B cell (primary cell): ENCODE data around the gene CATSPERD. TPM values are rescaled to one million over a fixed set of nuclear protein-coding genes. Genes with fewer than 3 reads are reported as not detected.

ENCODE experiments used
- ATAC-seq: fragments of 200-7000 bp; cut with Tn5 transposase; one replicate; pipeline ENCODE4 v1.10.0; 2021; ENCODE audit warnings: low read depth, mild to moderate bottlenecking, moderate number of reproducible peaks, moderate library complexity
- CTCF ChIA-PET: fragments of 350-600 bp; sonication (Branson Sonifier 250); formaldehyde crosslinking; loops from one replicate; lab custom pipeline; 2021; ENCODE audit warnings: antibody characterized with exemption, inconsistent platforms; lab: Charles Lee
- POLR2A ChIA-PET: fragments of 350-600 bp; sonication (Branson Sonifier 250); formaldehyde crosslinking; loops from one replicate; lab custom pipeline; 2021; ENCODE audit warnings: antibody characterized with exemption; lab: Charles Lee
- DNase-seq: peaks from one replicate; pipeline ENCODE4 v3.0.0; 2013
- H2AFZ ChIP-seq: 2 replicates; pipeline ENCODE4 v1.6.1; 2012; ENCODE audit warnings: mild to moderate bottlenecking, low read depth, low read length; ENCODE audit not compliant: insufficient read depth, poor library complexity, severe bottlenecking
- H3K27ac ChIP-seq, 2 donors: 1 replicate in 1 of 2; 2 replicates in 1 of 2; pipeline ENCODE4 v1.5.1; 2012 to 2013; ENCODE audit warnings: low read length in 2 of 2, mild to moderate bottlenecking in 2 of 2, moderate library complexity in 1 of 2
- H3K27me3 ChIP-seq, 4 experiments: fragments of 200-600 bp in 1 of 4; sonication (generic) in 1 of 4; replicated peaks in 1 of 4; 1 replicate in 2 of 4; 2 replicates in 2 of 4; pipeline versions ENCODE4 v1.6.1 to v1.7.0; 2013 to 2016; ENCODE audit warnings: low read length in 3 of 4, mild to moderate bottlenecking in 2 of 4, mixed read lengths in 1 of 4, moderate library complexity in 1 of 4; ENCODE audit not compliant: insufficient read depth in 4 of 4, control insufficient read depth in 3 of 4; ENCODE audit errors: control extremely low read depth in 1 of 4
- H3K36me3 ChIP-seq, 2 experiments: replicated peaks in 1 of 2; 1 replicate in 1 of 2; 2 replicates in 1 of 2; pipeline versions ENCODE4 v1.6.1 to v1.7.1; 2013; ENCODE audit warnings: low read length in 1 of 2; ENCODE audit not compliant: insufficient read depth in 2 of 2, control insufficient read depth in 1 of 2; ENCODE audit errors: control extremely low read depth in 1 of 2, extremely low read depth in 1 of 2
- H3K4me1 ChIP-seq, 2 donors: fragments of 200-600 bp in 1 of 2; sonication (generic) in 1 of 2; 1 replicate in 1 of 2; 2 replicates in 1 of 2; pipeline versions ENCODE4 v1.5.1 to v1.6.1; 2013 to 2017; ENCODE audit warnings: low read length in 2 of 2; ENCODE audit not compliant: control insufficient read depth in 2 of 2, insufficient read depth in 2 of 2
- H3K4me2 ChIP-seq: replicated peaks from 2 replicates; pipeline ENCODE3; 2012; ENCODE audit warnings: mild to moderate bottlenecking, low read depth, low read length; ENCODE audit not compliant: poor library complexity, severe bottlenecking
- H3K4me3 ChIP-seq, 5 experiments: fragments of 200-600 bp in 1 of 5; sonication (generic) in 1 of 5; 1 replicate in 3 of 5; 2 replicates in 2 of 5; pipeline versions ENCODE4 v1.5.1 to v1.7.0; 2011 to 2016; ENCODE audit warnings: low read length in 4 of 5, mild to moderate bottlenecking in 4 of 5, low read depth in 2 of 5, control low read depth in 1 of 5, moderate library complexity in 1 of 5; ENCODE audit not compliant: insufficient read depth in 1 of 5; ENCODE audit errors: control extremely low read depth in 1 of 5, extremely low read depth in 1 of 5
- H3K79me2 ChIP-seq: fragments of 200-600 bp; sonication (generic); one replicate; pipeline ENCODE4 v1.6.0; 2016; ENCODE audit warnings: low read length; ENCODE audit not compliant: control insufficient read depth, insufficient read depth
- H3K9ac ChIP-seq: fragments of 200-600 bp; sonication (generic); 2 replicates; pipeline ENCODE4 v1.6.1; 2017; ENCODE audit warnings: mild to moderate bottlenecking, low read length, moderate library complexity
- H3K9me3 ChIP-seq, 3 donors: one replicate each; pipeline versions ENCODE4 v1.6.1 to v1.7.1; 2013; ENCODE audit warnings: low read length in 2 of 3; ENCODE audit not compliant: control insufficient read depth in 2 of 3, insufficient read depth in 1 of 3; ENCODE audit errors: control extremely low read depth in 1 of 3
- H4K20me1 ChIP-seq: 2 replicates; pipeline ENCODE4 v1.6.0; 2012; ENCODE audit warnings: mild to moderate bottlenecking, low read length; ENCODE audit not compliant: insufficient read depth, control insufficient read depth, poor library complexity, severe bottlenecking
- H3K27ac Mint-ChIP-seq: one replicate; pipeline ENCODE4 v1.8.0; 2021; ENCODE audit warnings: mixed read lengths
- H3K27me3 Mint-ChIP-seq: one replicate; pipeline ENCODE4 v1.8.0; 2021; ENCODE audit warnings: mixed read lengths
- H3K4me1 Mint-ChIP-seq: one replicate; pipeline ENCODE4 v1.8.0; 2021; ENCODE audit warnings: mixed read lengths
- H3K4me3 Mint-ChIP-seq: one replicate; pipeline ENCODE4 v1.8.0; 2021; ENCODE audit warnings: mixed read lengths
- H3K9me3 Mint-ChIP-seq: one replicate; pipeline ENCODE4 v1.8.0; 2022; ENCODE audit warnings: mixed read lengths; ENCODE audit not compliant: insufficient read depth
- EZH2 ChIP-seq: IDR thresholded peaks from 2 replicates; pipeline ENCODE4 v1.6.1; 2012; ENCODE audit warnings: borderline replicate concordance, low read depth, mild to moderate bottlenecking, moderate library complexity, low read length; ENCODE audit not compliant: insufficient read depth, poor library complexity, severe bottlenecking
- WGBS: methylation state at CpG from one replicate; pipeline ENCODE4 v1.1.5; 2013; ENCODE audit warnings: missing lambda C conversion rate; ENCODE audit not compliant: insufficient coverage; 5-methylcytosine and 5-hydroxymethylcytosine counted together
- intact Hi-C: fragments of 100-400 bp; cut with micrococcal nuclease; formaldehyde crosslinking; loops from one replicate; pipeline ENCODE4 v1.10.0; 2022
- polyA plus RNA-seq: library from polyadenylated mRNA; depleted of rRNA; stranded (reverse); fragments of >200 nt; gene quantifications from 2 replicates; pipeline ENCODE4 v1.2.3, GENCODE V29; 2012
- total RNA-seq, 2 donors: library from RNA; stranded (reverse); fragments of 120-200 nt in 1 of 2; gene quantifications; 1 replicate in 1 of 2; 2 replicates in 1 of 2; pipeline versions ENCODE4 v1.2.3 to v1.2.4, GENCODE V29; 2013 to 2022
- TF ChIP-seq, protein P1 (sequence below): fragments of 200-600 bp; IDR thresholded peaks from one replicate; pipeline ENCODE4 v1.8.0; 2022; ENCODE audit warnings: antibody characterized with exemption, mild to moderate bottlenecking

The CATSPERD gene
- total and polyA plus RNA-seq, 2 donors (not counting 1 experiment from before 2014, with no cell fraction given) = not detected

DNA sequence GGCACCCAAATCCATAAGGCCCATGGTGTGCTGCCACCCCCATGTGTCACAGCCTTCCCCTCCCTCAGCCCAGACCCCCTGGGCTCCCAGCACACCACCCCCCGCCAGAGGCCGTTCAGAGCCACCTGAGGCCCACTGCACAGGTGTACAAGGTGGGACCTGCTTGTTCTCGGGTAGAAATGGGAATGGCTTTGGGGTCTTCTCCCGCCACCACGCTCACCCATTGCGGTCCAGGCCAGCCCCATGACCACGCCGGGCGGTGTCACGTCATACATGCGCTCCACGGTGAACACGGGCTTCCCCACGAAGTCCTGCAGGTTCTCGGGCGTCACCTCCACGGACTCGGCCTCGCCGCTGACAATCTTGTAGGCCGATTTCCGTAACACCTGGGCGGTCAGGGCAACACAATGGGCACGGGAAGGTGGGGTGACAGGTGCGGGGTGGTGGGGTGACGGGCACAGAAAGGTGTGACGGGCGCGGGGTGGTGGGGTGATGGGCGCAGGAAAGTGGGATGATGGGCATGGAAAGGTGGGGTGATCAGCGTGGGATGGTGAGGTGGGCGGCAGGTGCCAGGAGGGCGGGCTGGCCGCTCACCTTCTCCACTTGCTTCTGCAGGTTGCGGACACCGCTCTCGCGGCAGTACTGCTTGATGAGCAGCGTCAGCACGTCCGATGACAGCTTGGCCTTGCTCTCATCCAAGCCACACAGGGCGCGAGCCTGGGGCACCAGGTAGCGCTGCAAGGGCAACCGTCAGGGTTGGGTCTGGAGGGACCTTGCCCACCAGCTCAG, 26.1 kb upstream of the CATSPERD start:
- Histone ChIP-seq H3K27ac (no peak overlapping the region), H3K4me2 (no peak overlapping the region), H3K79me2 (peaks cover 41% of the 10 kb centered on the region), H3K4me3 (no peak overlapping the region), H3K36me3 (peaks cover 0 to 66% of the 10 kb centered on the region in 2 experiments), H3K9me3 (no peaks in the 10 kb centered on the region), H4K20me1 (peaks cover 90% of the 10 kb centered on the region), H3K9ac (no peak overlapping the region), H3K27me3 (no peaks in the 10 kb centered on the region), H3K4me1 (peaks cover 3 to 23% of the 10 kb centered on the region in 2 donors), H2AFZ (no peak overlapping the region)
- ChIA-PET POLR2A (no interaction called here), CTCF (interaction anchor here (0.5 kb wide), 1 partner anchor 77 kb away, joined by 3 read pairs; no protein-coding TSS in a partner anchor)
- no peak overlapping the region for H3K27ac Mint-ChIP-seq
- intact Hi-C loops = loop anchor here (5.0 kb wide), 1 partner anchor 972 kb away; the partner anchor contains the start of gene DPP9
- peaks cover 31% of the 10 kb centered on the region for H3K4me1 Mint-ChIP-seq
- H3K4me3 Mint-ChIP-seq = no peak overlapping the region
- 94% methylated on average over 39 of the region's 45 CpGs for WGBS
- no peak for DNase-seq
- H3K27me3 Mint-ChIP-seq = no peaks in the 10 kb centered on the region
- no peak for TF ChIP-seq EZH2
- TF ChIP-seq, protein P1, sequence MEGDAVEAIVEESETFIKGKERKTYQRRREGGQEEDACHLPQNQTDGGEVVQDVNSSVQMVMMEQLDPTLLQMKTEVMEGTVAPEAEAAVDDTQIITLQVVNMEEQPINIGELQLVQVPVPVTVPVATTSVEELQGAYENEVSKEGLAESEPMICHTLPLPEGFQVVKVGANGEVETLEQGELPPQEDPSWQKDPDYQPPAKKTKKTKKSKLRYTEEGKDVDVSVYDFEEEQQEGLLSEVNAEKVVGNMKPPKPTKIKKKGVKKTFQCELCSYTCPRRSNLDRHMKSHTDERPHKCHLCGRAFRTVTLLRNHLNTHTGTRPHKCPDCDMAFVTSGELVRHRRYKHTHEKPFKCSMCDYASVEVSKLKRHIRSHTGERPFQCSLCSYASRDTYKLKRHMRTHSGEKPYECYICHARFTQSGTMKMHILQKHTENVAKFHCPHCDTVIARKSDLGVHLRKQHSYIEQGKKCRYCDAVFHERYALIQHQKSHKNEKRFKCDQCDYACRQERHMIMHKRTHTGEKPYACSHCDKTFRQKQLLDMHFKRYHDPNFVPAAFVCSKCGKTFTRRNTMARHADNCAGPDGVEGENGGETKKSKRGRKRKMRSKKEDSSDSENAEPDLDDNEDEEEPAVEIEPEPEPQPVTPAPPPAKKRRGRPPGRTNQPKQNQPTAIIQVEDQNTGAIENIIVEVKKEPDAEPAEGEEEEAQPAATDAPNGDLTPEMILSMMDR = no peak
- no peak for ATAC-seq
- no peaks in the 10 kb centered on the region for H3K9me3 Mint-ChIP-seq
